ENCODE results near the gene CLCNKA.
A peak's percentile ranks its signal among the peaks of the same experiment; 100 is the strongest.

The CLCNKA gene

DNA sequence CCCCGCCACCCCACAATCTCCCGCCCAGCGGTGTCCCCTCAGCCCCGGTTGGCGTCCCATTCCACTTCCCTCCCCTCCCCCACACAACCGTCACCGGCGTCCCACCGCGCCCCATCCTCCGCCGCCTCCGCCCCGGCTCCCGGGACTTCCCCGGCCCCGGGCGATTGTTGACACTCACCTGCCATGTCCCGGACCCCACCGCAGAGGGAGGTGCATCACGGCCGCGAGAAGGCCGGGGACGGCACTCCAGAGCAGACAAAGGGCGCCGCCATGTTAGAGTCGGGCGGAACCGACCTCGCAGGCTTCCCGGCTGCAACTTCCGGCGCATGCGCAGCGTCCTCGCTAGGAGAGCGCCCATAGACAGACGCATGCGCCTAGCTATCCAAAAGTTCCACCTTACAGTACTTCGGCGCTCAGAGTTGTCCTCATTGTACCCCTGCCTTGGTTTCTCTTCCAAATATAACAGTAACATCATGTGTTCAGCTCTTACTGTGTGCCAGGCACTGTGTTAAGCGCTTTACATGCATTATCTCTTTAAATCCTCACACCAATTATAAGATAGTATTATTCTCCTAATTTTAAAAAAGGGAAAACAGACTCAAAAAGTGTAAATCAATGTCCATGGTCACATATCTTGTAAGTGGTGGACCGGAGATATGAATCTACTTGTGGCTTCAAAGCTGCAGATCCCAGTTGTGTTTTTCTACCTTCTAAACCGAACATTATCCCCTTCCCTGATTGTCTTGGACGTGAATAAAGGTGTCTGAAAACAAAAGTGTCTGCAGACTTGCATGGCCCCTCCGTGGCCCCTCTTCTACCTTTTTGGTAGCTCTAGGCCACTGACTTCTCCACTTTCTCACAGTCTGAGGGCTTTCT, 45.8 kb upstream of the CLCNKA start, which contains the start of gene ZBTB17:
Gene ZBTB17, minus strand, starts transcription at position 297 of the 876 bp plus-strand sequence. CDS start 27,606 bp downstream, outside the sequence.
- TF ChIP-seq, protein P1, sequence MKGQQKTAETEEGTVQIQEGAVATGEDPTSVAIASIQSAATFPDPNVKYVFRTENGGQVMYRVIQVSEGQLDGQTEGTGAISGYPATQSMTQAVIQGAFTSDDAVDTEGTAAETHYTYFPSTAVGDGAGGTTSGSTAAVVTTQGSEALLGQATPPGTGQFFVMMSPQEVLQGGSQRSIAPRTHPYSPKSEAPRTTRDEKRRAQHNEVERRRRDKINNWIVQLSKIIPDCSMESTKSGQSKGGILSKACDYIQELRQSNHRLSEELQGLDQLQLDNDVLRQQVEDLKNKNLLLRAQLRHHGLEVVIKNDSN (IDR thresholded peaks at IDR 0.05) = no peak
- no peak; the same call in 1 of the 2 replicates for TF ChIP-seq ZBTB7A (IDR thresholded peaks at IDR 0.05; ENCODE audit: low read depth)
- peak; percentile 84 for TF ChIP-seq TAF1 (IDR thresholded peaks at IDR 0.05; ENCODE audit: low read depth)
- peak; percentile 26; the same call in 1 of the 2 replicates for TF ChIP-seq CREB1 (IDR thresholded peaks at IDR 0.05; ENCODE audit: low read depth)
- TF ChIP-seq FOXM1 (IDR thresholded peaks at IDR 0.05; ENCODE audit: borderline replicate concordance, low read depth) = no peak
- no peak for TF ChIP-seq TEAD4 (IDR thresholded peaks at IDR 0.05)
- TF ChIP-seq CEBPB (IDR thresholded peaks at IDR 0.05) = no peak
- TF ChIP-seq NFIC (IDR thresholded peaks at IDR 0.05) = no peak
- no peak for TF ChIP-seq EGR1 (IDR thresholded peaks at IDR 0.05)
- TF ChIP-seq, protein P2, sequence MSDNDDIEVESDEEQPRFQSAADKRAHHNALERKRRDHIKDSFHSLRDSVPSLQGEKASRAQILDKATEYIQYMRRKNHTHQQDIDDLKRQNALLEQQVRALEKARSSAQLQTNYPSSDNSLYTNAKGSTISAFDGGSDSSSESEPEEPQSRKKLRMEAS (IDR thresholded peaks at IDR 0.05) = peak; percentile 39; the same call in 1 of the 2 replicates
- peak; percentile 68; the same call in 1 of the 2 replicates for TF ChIP-seq TCF12 (IDR thresholded peaks at IDR 0.05; ENCODE audit: low read depth)
- TF ChIP-seq EP300 (IDR thresholded peaks at IDR 0.05; ENCODE audit: borderline replicate concordance) = no peak
- no peak for TF ChIP-seq RAD21 (IDR thresholded peaks at IDR 0.05; ENCODE audit: low read depth)
- TF ChIP-seq YY1 (IDR thresholded peaks at IDR 0.05; ENCODE audit: low read depth) = peak; percentile 99
- TF ChIP-seq, protein P3, sequence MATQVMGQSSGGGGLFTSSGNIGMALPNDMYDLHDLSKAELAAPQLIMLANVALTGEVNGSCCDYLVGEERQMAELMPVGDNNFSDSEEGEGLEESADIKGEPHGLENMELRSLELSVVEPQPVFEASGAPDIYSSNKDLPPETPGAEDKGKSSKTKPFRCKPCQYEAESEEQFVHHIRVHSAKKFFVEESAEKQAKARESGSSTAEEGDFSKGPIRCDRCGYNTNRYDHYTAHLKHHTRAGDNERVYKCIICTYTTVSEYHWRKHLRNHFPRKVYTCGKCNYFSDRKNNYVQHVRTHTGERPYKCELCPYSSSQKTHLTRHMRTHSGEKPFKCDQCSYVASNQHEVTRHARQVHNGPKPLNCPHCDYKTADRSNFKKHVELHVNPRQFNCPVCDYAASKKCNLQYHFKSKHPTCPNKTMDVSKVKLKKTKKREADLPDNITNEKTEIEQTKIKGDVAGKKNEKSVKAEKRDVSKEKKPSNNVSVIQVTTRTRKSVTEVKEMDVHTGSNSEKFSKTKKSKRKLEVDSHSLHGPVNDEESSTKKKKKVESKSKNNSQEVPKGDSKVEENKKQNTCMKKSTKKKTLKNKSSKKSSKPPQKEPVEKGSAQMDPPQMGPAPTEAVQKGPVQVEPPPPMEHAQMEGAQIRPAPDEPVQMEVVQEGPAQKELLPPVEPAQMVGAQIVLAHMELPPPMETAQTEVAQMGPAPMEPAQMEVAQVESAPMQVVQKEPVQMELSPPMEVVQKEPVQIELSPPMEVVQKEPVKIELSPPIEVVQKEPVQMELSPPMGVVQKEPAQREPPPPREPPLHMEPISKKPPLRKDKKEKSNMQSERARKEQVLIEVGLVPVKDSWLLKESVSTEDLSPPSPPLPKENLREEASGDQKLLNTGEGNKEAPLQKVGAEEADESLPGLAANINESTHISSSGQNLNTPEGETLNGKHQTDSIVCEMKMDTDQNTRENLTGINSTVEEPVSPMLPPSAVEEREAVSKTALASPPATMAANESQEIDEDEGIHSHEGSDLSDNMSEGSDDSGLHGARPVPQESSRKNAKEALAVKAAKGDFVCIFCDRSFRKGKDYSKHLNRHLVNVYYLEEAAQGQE (IDR thresholded peaks at IDR 0.05; ENCODE audit: low read depth) = no peak

DNA sequence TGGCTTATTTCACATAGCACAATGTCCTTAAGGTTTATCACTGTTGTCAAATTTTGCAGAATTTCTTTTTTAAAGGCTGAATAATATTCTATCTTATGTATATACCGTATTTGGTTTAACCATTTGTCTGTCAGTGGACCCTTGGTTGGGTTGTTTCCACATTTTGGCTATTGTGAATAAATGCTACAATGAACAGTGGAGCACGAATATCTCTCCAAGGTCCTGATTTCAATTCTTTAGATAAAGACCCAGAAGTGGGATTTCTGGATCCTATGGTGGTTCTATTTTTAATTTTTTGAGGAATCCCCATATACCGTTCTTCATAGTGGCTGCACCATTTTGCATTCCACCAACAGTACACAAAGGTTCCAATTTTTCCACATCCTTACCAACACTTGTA, 40.2 kb upstream of the CLCNKA start:
- TF ChIP-seq CEBPB (IDR thresholded peaks at IDR 0.05) = no peak
- TF ChIP-seq, protein P3 (IDR thresholded peaks at IDR 0.05; ENCODE audit: low read depth) = peak; percentile 56; the same call in 1 of the 2 replicates

DNA sequence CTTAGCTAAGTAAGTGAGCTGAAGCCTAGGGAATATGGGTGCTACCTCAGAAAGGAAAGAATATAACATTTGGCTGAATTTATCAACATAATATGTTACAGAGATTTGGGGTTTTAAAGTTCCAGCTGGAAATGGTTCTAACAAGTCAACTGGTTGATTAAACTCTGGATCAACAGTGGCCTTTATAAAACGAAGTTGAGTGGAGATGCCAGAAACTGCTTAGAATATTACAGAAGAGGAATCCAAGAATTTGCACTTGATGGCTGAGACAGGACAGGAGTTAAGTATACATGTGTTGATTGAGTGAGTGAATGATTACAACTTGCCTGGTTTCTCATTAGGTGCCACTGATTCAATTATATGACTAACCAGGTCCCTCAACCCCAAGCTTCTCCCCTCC, 38.6 kb upstream of the CLCNKA start:
- TF ChIP-seq RAD21 (IDR thresholded peaks at IDR 0.05; ENCODE audit: low read depth) = no peak
- TF ChIP-seq, protein P1 (IDR thresholded peaks at IDR 0.05) = no peak
- TF ChIP-seq TCF12 (IDR thresholded peaks at IDR 0.05; ENCODE audit: low read depth) = no peak
- TF ChIP-seq TEAD4 (IDR thresholded peaks at IDR 0.05) = no peak
- no peak for TF ChIP-seq NFIC (IDR thresholded peaks at IDR 0.05)
- no peak for TF ChIP-seq ZBTB7A (IDR thresholded peaks at IDR 0.05; ENCODE audit: low read depth)
- TF ChIP-seq EP300 (IDR thresholded peaks at IDR 0.05; ENCODE audit: borderline replicate concordance) = no peak
- no peak for TF ChIP-seq CREB1 (IDR thresholded peaks at IDR 0.05; ENCODE audit: low read depth)
- no peak for TF ChIP-seq EGR1 (IDR thresholded peaks at IDR 0.05)
- TF ChIP-seq, protein P3 (IDR thresholded peaks at IDR 0.05; ENCODE audit: low read depth) = no peak
- TF ChIP-seq YY1 (IDR thresholded peaks at IDR 0.05; ENCODE audit: low read depth) = no peak
- TF ChIP-seq FOXM1 (IDR thresholded peaks at IDR 0.05; ENCODE audit: borderline replicate concordance, low read depth) = no peak
- TF ChIP-seq, protein P2 (IDR thresholded peaks at IDR 0.05) = no peak
- TF ChIP-seq CEBPB (IDR thresholded peaks at IDR 0.05) = no peak
- no peak for TF ChIP-seq TAF1 (IDR thresholded peaks at IDR 0.05; ENCODE audit: low read depth)
